ENCODE data around the gene RAB33B.
"Not testable (repeated sequence)": the region's sequence is repeated elsewhere in the genome, so short reads cannot be mapped to it uniquely, and the experiment has no call there.

RAB33B gene

DNA sequence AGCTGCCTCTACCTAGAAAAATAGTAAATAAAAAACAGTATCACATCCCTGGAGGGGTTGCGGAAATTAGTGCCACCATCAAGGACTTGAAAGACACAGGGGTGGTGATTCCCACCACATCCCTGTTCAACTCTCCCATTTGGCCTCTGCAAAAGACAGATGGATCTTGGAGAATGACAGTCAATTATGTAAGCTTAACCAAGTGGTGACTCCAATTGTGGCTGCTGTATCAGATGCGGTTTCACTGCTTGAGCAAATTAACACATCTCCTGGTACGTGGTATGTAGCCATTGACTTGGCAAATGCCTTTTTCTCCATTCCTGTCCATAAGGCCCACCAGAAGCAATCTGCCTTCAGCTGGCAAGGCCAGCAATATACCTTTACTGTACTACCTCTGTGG is 9.0 kb upstream of the RAB33B start:
- not testable (repeated sequence) for H3K36me3 ChIP-seq (ENCODE audit: control insufficient read depth in 2 of 2, insufficient read depth in 2 of 2, low read length in 2 of 2); H3K9ac ChIP-seq (ENCODE audit: low read length in 2 of 2); H3K9me3 ChIP-seq (ENCODE audit: control insufficient read depth in 2 of 2, low read length in 2 of 2); H3K4me3 ChIP-seq (ENCODE audit: low read length in 2 of 2); H3K27me3 ChIP-seq (ENCODE audit: control insufficient read depth in 1 of 2, insufficient read depth in 2 of 2, low read length in 2 of 2); H3K27ac ChIP-seq (ENCODE audit: low read length); H3K4me1 ChIP-seq (ENCODE audit: control insufficient read depth, insufficient read depth, low read length)

DNA sequence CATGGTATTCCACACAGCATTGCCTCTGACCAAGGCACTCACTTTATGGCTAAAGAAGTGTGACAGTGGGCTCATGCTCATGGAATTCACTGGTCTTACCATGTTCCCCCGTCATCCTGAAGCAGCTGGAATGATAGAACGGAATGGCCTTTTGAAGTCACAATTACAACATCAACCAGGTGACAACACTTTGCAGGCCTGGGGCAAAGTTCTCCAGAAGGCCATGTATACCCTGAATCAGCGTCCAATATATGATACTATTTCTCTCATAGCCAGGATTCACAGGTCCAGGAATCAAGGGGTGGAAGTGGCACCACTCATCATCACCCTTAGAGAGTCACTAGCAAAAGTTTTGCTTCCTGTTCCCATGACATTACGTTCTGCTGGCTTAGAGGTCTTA is 6.8 kb upstream of the RAB33B start:
- H3K9me3 ChIP-seq (ENCODE audit: control insufficient read depth in 2 of 2, low read length in 2 of 2); H3K4me1 ChIP-seq (ENCODE audit: control insufficient read depth, insufficient read depth, low read length); H3K36me3 ChIP-seq (ENCODE audit: control insufficient read depth in 2 of 2, insufficient read depth in 2 of 2, low read length in 2 of 2); H3K27ac ChIP-seq (ENCODE audit: low read length); H3K27me3 ChIP-seq (ENCODE audit: control insufficient read depth in 1 of 2, insufficient read depth in 2 of 2, low read length in 2 of 2); H3K9ac ChIP-seq (ENCODE audit: low read length in 2 of 2); H3K4me3 ChIP-seq (ENCODE audit: low read length in 2 of 2): not testable (repeated sequence)

DNA sequence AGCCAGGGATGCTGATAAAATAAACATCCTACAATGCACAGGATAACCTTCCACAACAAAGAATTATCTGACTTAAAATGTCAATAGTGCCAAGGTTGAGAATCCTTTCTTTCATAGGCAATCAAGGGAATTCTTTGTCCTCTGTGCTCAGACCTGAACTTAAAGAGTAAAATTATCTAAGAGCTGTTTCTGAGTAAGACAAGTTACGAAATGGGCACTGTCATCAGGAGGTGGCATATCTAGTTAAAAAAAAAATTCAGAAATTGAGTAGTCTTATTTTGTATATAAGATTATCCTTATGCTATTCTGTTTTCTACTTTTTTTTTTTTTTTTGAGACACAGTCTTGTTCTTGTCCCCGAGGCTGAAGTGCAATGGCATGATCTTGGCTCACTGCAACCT is 3.3 kb upstream of the RAB33B start:
- no peak overlapping the region for H3K4me3 ChIP-seq (ENCODE audit: low read length in 2 of 2)
- H3K27me3 ChIP-seq (ENCODE audit: control insufficient read depth in 1 of 2, insufficient read depth in 2 of 2, low read length in 2 of 2) = no peaks in the 10 kb centered on the region
- peaks cover 13% of the 10 kb centered on the region for H3K4me1 ChIP-seq (ENCODE audit: control insufficient read depth, insufficient read depth, low read length)
- no peak overlapping the region for H3K27ac ChIP-seq (ENCODE audit: low read length)
- H3K9me3 ChIP-seq (ENCODE audit: control insufficient read depth in 2 of 2, low read length in 2 of 2) = no peaks in the 10 kb centered on the region
- H3K9ac ChIP-seq (ENCODE audit: low read length in 2 of 2) = no peak overlapping the region
- H3K36me3 ChIP-seq (ENCODE audit: control insufficient read depth in 2 of 2, insufficient read depth in 2 of 2, low read length in 2 of 2) = no peaks in the 10 kb centered on the region

DNA sequence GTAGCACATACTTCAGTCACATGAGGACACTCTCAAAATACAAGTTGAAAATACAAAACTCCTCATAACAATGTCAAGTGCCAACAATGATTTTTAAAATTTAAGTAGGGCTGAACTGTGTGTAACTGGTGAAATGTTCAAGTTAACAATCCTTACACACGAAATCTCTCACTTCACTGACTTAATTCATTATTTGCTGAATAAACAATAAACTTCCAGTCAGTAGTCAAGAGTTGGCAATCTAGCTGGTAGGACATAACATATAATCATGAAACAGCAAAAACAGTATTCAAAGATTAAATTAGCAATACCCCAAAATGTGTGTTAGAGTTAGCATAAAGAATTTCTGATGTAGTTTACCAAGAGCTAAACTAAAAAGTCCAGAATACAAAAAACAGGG is 1.9 kb upstream of the RAB33B start:
- Histone ChIP-seq H3K36me3 (ENCODE audit: control insufficient read depth in 2 of 2, insufficient read depth in 2 of 2, low read length in 2 of 2) (no peaks in the 10 kb centered on the region), H3K27ac (ENCODE audit: low read length) (no peak overlapping the region), H3K4me1 (ENCODE audit: control insufficient read depth, insufficient read depth, low read length) (peaks cover 13% of the 10 kb centered on the region), H3K9me3 (ENCODE audit: control insufficient read depth in 2 of 2, low read length in 2 of 2) (no peaks in the 10 kb centered on the region), H3K4me3 (ENCODE audit: low read length in 2 of 2) (no peak overlapping the region), H3K9ac (ENCODE audit: low read length in 2 of 2) (peak overlapping the region in 1 of 2 donors; percentile 96), H3K27me3 (ENCODE audit: control insufficient read depth in 1 of 2, insufficient read depth in 2 of 2, low read length in 2 of 2) (no peaks in the 10 kb centered on the region)

DNA sequence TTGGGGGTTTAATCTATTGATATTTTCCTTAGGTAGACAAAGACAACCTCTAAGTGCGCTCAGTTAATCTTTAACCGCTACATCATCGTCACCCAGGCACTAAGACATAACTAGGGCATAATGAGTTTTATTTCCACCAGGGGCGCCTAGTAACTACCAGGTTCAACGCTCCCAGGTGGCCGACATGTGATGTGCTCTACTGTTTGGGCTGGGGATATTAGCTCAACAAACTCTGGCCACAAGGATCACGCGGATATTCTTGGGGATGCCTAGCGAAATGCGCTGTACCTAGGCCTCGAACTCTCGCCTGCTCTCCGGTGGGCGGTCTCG is 915 bp upstream of the RAB33B start:
- Histone ChIP-seq H3K36me3 (ENCODE audit: control insufficient read depth in 2 of 2, insufficient read depth in 2 of 2, low read length in 2 of 2) (no peaks in the 10 kb centered on the region), H3K9ac (ENCODE audit: low read length in 2 of 2) (peak overlapping the region; percentile 96 to 97), H3K27me3 (ENCODE audit: control insufficient read depth in 1 of 2, insufficient read depth in 2 of 2, low read length in 2 of 2) (no peaks in the 10 kb centered on the region), H3K4me3 (ENCODE audit: low read length in 2 of 2) (peak overlapping the region; percentile 98 to 100), H3K27ac (ENCODE audit: low read length) (peak overlapping the region; percentile 90), H3K4me1 (ENCODE audit: control insufficient read depth, insufficient read depth, low read length) (peaks cover 13% of the 10 kb centered on the region), H3K9me3 (ENCODE audit: control insufficient read depth in 2 of 2, low read length in 2 of 2) (no peaks in the 10 kb centered on the region)

DNA sequence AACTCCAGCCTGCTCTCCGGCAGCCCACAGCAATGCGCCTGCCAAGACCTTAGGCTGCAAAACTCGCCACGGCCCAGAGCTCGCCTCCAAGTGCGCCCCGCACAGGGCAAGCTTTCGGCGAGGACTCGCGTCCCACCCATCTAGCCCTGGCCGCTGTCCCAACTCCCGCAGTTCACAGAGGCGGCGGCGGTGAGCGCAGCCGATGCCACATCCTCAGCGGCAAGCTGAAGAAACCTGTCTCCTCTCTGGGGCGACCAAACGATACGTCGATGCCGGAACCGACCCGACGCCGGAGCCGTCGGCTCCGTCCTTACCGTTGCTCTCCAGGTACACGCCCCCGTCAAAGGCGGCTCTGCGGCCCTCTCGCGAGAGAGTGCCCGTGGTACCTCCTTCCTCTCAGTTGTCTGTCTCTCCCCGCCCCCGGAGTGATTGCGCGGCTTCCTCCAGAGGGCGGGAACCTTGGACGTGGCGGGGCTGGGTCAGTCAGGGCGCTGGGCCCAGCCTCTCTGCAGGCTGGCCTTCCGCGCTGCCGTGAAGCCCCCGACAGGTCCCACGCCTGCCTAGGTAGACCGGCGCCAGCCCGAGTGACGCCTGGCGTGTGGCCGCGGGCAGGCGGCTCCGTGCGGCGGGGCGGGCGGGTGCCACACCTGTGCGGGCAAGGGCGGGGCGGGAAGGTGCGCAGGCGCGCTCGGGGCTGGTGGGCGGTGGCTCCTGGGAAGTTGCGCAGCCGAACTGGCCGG is 380 bp upstream of the RAB33B start:
- peak overlapping the region; percentile 98 to 100 for H3K4me3 ChIP-seq (ENCODE audit: low read length in 2 of 2)
- H3K36me3 ChIP-seq (ENCODE audit: control insufficient read depth in 2 of 2, insufficient read depth in 2 of 2, low read length in 2 of 2) = no peaks in the 10 kb centered on the region
- no peaks in the 10 kb centered on the region for H3K9me3 ChIP-seq (ENCODE audit: control insufficient read depth in 2 of 2, low read length in 2 of 2)
- peak overlapping the region; percentile 96 to 97 for H3K9ac ChIP-seq (ENCODE audit: low read length in 2 of 2)
- no peaks in the 10 kb centered on the region for H3K27me3 ChIP-seq (ENCODE audit: control insufficient read depth in 1 of 2, insufficient read depth in 2 of 2, low read length in 2 of 2)
- peak overlapping the region; percentile 90 for H3K27ac ChIP-seq (ENCODE audit: low read length)
- peaks cover 13% of the 10 kb centered on the region for H3K4me1 ChIP-seq (ENCODE audit: control insufficient read depth, insufficient read depth, low read length)

DNA sequence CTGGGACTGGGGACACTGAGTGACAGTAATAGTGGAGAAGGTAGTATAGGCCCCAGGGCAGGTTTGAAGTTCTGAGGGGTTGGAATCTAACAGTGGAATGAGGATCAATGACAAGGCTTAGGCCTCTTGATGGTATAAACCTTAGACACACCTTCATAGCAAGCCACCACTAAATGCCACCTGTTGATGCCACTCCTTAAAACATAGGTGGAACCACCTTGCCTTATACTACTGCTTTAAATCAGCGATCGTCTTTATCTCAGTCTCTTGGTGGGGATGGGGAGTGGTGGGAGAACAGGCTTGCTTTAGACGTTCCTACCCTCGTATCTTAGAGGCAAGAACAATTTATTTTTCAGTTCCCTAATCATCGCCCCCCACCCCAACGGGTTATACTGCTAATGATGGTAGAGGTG is 1.2 kb downstream of the RAB33B start:
- Histone ChIP-seq H3K4me1 (ENCODE audit: control insufficient read depth, insufficient read depth, low read length) (peaks cover 13% of the 10 kb centered on the region), H3K9ac (ENCODE audit: low read length in 2 of 2) (peak overlapping the region; percentile 96 to 97), H3K27me3 (ENCODE audit: control insufficient read depth in 1 of 2, insufficient read depth in 2 of 2, low read length in 2 of 2) (no peaks in the 10 kb centered on the region)

DNA sequence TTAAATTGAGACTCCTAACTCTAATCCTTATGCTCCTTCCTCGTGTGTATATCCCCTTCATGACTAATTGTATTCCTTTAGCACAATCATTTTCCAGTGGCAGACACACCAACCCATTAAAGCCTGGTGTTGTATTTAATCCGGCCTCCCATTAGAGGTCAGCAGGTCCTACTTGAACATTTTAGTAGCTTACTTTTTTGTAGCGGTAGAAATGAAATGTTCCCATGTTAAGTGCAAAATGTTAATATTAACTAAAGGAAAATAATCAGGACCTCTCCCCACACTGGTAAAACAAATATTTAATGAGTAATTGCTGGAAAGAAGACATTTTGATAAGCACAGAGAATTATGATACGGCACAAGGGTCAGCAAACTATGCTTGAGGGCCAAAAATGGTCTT is 3.4 kb downstream of the RAB33B start:
- Histone ChIP-seq H3K27ac (ENCODE audit: low read length) (no peak overlapping the region), H3K36me3 (ENCODE audit: control insufficient read depth in 2 of 2, insufficient read depth in 2 of 2, low read length in 2 of 2) (no peaks in the 10 kb centered on the region), H3K4me3 (ENCODE audit: low read length in 2 of 2) (no peak overlapping the region), H3K4me1 (ENCODE audit: control insufficient read depth, insufficient read depth, low read length) (peaks cover 13% of the 10 kb centered on the region), H3K9me3 (ENCODE audit: control insufficient read depth in 2 of 2, low read length in 2 of 2) (no peaks in the 10 kb centered on the region), H3K9ac (ENCODE audit: low read length in 2 of 2) (no peak overlapping the region), H3K27me3 (ENCODE audit: control insufficient read depth in 1 of 2, insufficient read depth in 2 of 2, low read length in 2 of 2) (no peaks in the 10 kb centered on the region)

More for the DNA sequence above, 1.2 kb downstream of the RAB33B start:
- no peak overlapping the region for H3K27ac ChIP-seq (ENCODE audit: low read length)
- H3K9me3 ChIP-seq (ENCODE audit: control insufficient read depth in 2 of 2, low read length in 2 of 2) = no peaks in the 10 kb centered on the region
- H3K4me3 ChIP-seq (ENCODE audit: low read length in 2 of 2) = peak overlapping the region; percentile 98 to 100
- H3K36me3 ChIP-seq (ENCODE audit: control insufficient read depth in 2 of 2, insufficient read depth in 2 of 2, low read length in 2 of 2) = no peaks in the 10 kb centered on the region

DNA sequence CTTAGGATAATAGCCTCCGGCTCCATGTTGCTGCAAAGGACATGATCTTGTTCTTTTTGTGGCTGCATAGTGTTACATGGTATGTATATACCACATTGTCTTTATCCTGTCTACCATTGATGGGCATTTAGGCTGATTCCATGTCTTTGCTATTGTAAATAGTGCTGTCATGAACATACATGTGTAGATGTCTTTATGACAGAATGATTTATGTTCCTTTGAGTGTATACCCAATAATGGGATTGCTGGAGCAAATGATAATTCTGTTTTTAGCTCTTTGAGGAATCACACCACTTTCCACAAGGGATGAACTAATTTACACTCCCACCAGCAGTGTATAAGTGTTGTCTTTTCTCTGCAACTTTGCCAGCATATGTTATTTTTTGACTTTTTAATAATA is 4.6 kb downstream of the RAB33B start:
- H3K9me3 ChIP-seq (ENCODE audit: control insufficient read depth in 2 of 2, low read length in 2 of 2) = no peaks in the 10 kb centered on the region
- peaks cover 9% of the 10 kb centered on the region for H3K4me1 ChIP-seq (ENCODE audit: control insufficient read depth, insufficient read depth, low read length)
- no peak overlapping the region for H3K27ac ChIP-seq (ENCODE audit: low read length)
- no peak overlapping the region for H3K9ac ChIP-seq (ENCODE audit: low read length in 2 of 2)
- no peaks in the 10 kb centered on the region for H3K36me3 ChIP-seq (ENCODE audit: control insufficient read depth in 2 of 2, insufficient read depth in 2 of 2, low read length in 2 of 2)
- H3K27me3 ChIP-seq (ENCODE audit: control insufficient read depth in 1 of 2, insufficient read depth in 2 of 2, low read length in 2 of 2) = no peaks in the 10 kb centered on the region
- H3K4me3 ChIP-seq (ENCODE audit: low read length in 2 of 2) = no peak overlapping the region

DNA sequence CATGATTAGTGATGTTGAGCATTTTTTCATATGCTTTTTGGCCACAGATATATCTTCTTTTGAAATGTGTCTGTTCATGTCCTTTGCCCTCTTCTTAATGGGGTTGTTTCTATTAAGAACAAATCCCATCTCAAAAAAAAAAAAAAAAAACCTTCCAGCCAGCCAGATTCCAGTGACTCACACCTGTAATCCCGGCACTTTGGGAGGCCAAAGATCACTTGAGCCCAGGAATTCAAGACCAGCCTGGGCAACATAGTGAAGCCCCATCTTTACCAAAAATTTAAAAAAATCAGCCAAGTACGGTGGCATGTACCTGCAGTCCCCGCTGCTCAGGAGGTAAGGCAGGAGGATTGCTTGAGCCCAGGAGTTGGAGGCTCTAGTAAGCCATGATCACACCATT is 5.1 kb downstream of the RAB33B start:
- no peak overlapping the region for H3K9ac ChIP-seq (ENCODE audit: low read length in 2 of 2)
- H3K4me1 ChIP-seq (ENCODE audit: control insufficient read depth, insufficient read depth, low read length) = peaks cover 9% of the 10 kb centered on the region
- no peaks in the 10 kb centered on the region for H3K9me3 ChIP-seq (ENCODE audit: control insufficient read depth in 2 of 2, low read length in 2 of 2)
- H3K27me3 ChIP-seq (ENCODE audit: control insufficient read depth in 1 of 2, insufficient read depth in 2 of 2, low read length in 2 of 2) = no peaks in the 10 kb centered on the region
- H3K36me3 ChIP-seq (ENCODE audit: control insufficient read depth in 2 of 2, insufficient read depth in 2 of 2, low read length in 2 of 2) = no peaks in the 10 kb centered on the region
- no peak overlapping the region for H3K4me3 ChIP-seq (ENCODE audit: low read length in 2 of 2)
- H3K27ac ChIP-seq (ENCODE audit: low read length) = no peak overlapping the region

DNA sequence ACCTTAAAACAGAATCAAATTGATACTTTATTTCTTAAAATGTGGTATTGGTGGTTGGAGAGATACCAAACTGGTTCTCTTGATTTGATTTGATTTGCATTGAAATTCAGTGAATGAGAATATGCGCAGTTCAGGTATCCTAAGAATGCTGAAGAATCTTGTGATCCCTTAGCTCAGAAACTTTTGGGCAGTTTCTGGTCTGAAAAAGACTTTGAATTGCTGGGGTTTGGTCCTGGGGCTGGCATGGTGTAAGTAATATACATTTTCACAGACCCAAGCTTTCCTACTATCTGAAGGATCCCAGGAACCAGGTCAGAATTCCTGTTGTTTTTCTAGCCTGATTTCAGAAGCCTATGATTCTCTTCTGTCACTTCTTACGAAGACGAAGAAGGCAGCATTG is 6.6 kb downstream of the RAB33B start:
- Histone ChIP-seq H3K9me3 (ENCODE audit: control insufficient read depth in 2 of 2, low read length in 2 of 2) (no peaks in the 10 kb centered on the region), H3K4me1 (ENCODE audit: control insufficient read depth, insufficient read depth, low read length) (no peaks in the 10 kb centered on the region), H3K27ac (ENCODE audit: low read length) (no peak overlapping the region), H3K27me3 (ENCODE audit: control insufficient read depth in 1 of 2, insufficient read depth in 2 of 2, low read length in 2 of 2) (no peaks in the 10 kb centered on the region), H3K36me3 (ENCODE audit: control insufficient read depth in 2 of 2, insufficient read depth in 2 of 2, low read length in 2 of 2) (no peaks in the 10 kb centered on the region), H3K9ac (ENCODE audit: low read length in 2 of 2) (no peak overlapping the region), H3K4me3 (ENCODE audit: low read length in 2 of 2) (no peak overlapping the region)
